Epithelial cell of proximal tubule (primary cell): ENCODE results near the gene NPHS1. TPM values are rescaled to one million over a fixed set of nuclear protein-coding genes. Genes with fewer than 3 reads are reported as not detected.

Experiments
- DNase-seq: peaks from one replicate; pipeline ENCODE4 v3.0.0-alpha.2; 2011; ENCODE audit warnings: low read depth
- H3K4me3 ChIP-seq: 2 replicates; pipeline ENCODE4 v1.5.1; 2011; ENCODE audit warnings: low read depth, mild to moderate bottlenecking, low read length
- total RNA-seq: library from RNA; depleted of rRNA; stranded (reverse); fragments of >200 nt; gene quantifications from 2 replicates; pipeline ENCODE4 v1.2.3, GENCODE V29; 2015
- TF ChIP-seq, protein P1 (sequence below): conservative IDR thresholded peaks from 2 replicates; pipeline ENCODE4 v1.5.1; 2012; ENCODE audit warnings: low read depth, mild to moderate bottlenecking, low read length

The NPHS1 gene
- total RNA-seq, 1 donor from 2014 or later, result not detected

- no peak for DNase-seq
- TF ChIP-seq, protein P1, sequence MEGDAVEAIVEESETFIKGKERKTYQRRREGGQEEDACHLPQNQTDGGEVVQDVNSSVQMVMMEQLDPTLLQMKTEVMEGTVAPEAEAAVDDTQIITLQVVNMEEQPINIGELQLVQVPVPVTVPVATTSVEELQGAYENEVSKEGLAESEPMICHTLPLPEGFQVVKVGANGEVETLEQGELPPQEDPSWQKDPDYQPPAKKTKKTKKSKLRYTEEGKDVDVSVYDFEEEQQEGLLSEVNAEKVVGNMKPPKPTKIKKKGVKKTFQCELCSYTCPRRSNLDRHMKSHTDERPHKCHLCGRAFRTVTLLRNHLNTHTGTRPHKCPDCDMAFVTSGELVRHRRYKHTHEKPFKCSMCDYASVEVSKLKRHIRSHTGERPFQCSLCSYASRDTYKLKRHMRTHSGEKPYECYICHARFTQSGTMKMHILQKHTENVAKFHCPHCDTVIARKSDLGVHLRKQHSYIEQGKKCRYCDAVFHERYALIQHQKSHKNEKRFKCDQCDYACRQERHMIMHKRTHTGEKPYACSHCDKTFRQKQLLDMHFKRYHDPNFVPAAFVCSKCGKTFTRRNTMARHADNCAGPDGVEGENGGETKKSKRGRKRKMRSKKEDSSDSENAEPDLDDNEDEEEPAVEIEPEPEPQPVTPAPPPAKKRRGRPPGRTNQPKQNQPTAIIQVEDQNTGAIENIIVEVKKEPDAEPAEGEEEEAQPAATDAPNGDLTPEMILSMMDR, result no peak
- no peak overlapping the region for H3K4me3 ChIP-seq
These were observed 34.9 kb upstream of the NPHS1 start for GRCh38 chr19:35887197-35887596.

- DNase-seq, result no peak
- no peak overlapping the region for H3K4me3 ChIP-seq
- TF ChIP-seq, protein P1, result no peak
These were observed 33.6 kb upstream of the NPHS1 start for GRCh38 chr19:35885904-35886303.

DNA sequence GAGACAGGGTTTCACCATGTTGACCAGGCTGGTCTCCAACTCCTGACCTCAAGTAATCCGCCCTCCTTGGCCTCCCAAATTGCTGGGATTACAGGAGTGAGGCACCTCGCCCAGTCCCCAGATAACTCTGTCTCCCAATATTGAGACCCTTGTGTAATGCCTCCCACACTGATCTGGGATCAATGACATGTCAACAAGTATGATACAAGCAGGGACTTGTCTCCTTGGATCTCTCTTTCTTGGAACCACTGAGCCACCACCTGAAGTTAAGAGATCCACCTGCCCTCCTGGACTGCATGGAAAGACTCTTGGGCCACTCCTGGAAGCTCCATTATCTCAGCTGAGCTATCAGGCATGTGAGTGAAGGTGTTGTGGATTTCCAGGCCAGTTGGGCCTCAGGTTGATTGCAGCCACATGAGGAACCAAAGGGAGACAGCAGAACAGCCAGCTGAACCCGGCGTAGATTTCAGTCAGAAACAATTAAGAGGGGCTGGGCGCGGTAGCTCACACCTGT, 33.0 kb upstream of the NPHS1 start:
- TF ChIP-seq, protein P1, result no peak
- DNase-seq, result no peak
- no peak overlapping the region for H3K4me3 ChIP-seq

- no peak overlapping the region for H3K4me3 ChIP-seq
- DNase-seq, result no peak
- TF ChIP-seq, protein P1, result no peak
These were observed 31.6 kb upstream of the NPHS1 start for GRCh38 chr19:35883882-35884281.

- peak; percentile 40 for DNase-seq
- TF ChIP-seq, protein P1, result peak; percentile 64
- no peak overlapping the region for H3K4me3 ChIP-seq
These were observed 30.0 kb upstream of the NPHS1 start for GRCh38 chr19:35882114-35882832.

DNA sequence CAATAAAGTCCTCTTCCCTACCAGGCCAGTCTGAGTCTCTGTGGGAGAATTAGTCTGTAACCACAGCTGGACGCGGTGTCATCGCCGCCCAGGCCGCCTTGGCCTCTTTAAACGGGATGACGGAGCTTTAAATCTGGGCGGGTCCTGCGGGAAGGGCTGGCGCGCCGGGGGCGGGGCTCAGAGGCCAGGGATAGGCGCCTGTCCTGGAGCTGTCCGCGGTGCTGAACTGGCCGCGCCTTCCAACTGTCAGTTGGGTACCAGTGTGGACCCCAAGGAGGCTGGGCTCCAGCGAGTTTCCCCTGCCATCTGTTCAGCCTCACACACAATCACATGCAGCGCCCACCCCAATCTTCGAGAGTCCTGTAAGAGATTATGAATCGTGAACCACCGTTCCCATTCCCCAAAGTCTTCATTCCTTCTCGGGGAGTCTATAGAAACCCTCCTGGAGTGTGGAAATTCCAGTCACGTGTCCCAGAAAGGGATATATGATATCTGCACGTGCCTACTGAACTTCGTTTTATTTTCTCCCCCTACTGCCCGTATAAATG, 27.5 kb upstream of the NPHS1 start:
- TF ChIP-seq, protein P1, result no peak
- H3K4me3 ChIP-seq, result no peak overlapping the region
- no peak for DNase-seq
